Peyer's patch (tissue), 4 donors: Measurements from ENCODE around the gene EPHA2.

Source experiments
- CTCF ChIP-seq, 6 experiments: fragments of 450-650 bp in 4 of 6; fragments of 200-600 bp in 2 of 6; sonication (generic) in 1 of 6; IDR thresholded peaks; one replicate each; pipeline ENCODE4 v1.5.1; 2017 to 2019; ENCODE audit warnings: antibody characterized with exemption in 6 of 6, mild to moderate bottlenecking in 3 of 6, moderate library complexity in 1 of 6
- POLR2A ChIP-seq, 2 donors: fragments of 450-650 bp; IDR thresholded peaks; one replicate each; pipeline ENCODE4 v1.5.1; 2017; ENCODE audit warnings: antibody characterized with exemption in 2 of 2, mild to moderate bottlenecking in 2 of 2, moderate library complexity in 2 of 2

- no peak for TF ChIP-seq CTCF (IDR thresholded peaks at IDR 0.05)
- TF ChIP-seq POLR2A (IDR thresholded peaks at IDR 0.05) = no peak
Observed at GRCh38 chr1:16140068-16140596, 15.7 kb downstream of the EPHA2 start.
